Measurements from ENCODE around the gene NTRK3. TPM values are rescaled to one million over a fixed set of nuclear protein-coding genes. Genes with fewer than 3 reads are reported as not detected.

The NTRK3 gene
- polyA plus RNA-seq, 1 experiment, result 0.21 TPM

DNA sequence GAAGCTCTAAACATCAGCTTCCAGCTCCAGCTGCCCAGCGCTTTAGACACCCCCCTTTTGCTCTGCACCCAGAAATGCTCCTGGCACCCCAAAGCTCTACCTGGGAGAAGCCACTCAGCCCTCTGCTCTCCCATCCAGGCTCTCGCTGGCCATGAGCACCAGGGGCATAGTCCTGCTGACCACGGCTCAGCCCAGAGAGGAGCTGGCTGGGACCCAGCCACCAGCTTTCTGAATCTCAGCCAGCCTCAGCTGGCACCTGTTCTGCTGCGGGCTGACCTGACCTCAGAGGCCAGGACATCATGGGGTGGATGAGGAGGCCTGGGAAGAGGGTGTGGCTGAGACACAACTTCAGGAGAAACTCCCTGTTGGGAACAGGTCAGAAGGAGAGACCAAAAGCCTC, 8.6 kb downstream of the NTRK3 start:
- ChIA-PET CTCF (interaction anchor here (0.5 to 4.6 kb wide), 9 partner anchors 9 to 643 kb away, joined by 3 to 32 read pairs (median 5); no protein-coding TSS in a partner anchor), POLR2A (interaction anchor here (0.6 kb wide), 1 partner anchor 979 kb away, joined by 3 read pairs; no protein-coding TSS in a partner anchor)
- H3K9me3 ChIP-seq (ENCODE audit: control insufficient read depth, insufficient read depth, low read length), result no peaks in the 10 kb centered on the region; the same call in 1 of the 2 replicates
- peaks cover 4% of the 10 kb centered on the region for H3K27me3 ChIP-seq (ENCODE audit: control insufficient read depth, insufficient read depth, low read length)
- no peak for DNase-seq (ENCODE audit: low read depth, low spot score)
- H3K27ac ChIP-seq (ENCODE audit: low read depth, low read length), result no peak overlapping the region
- no peak overlapping the region for H3K4me3 ChIP-seq (ENCODE audit: low read depth, low read length)
- TF ChIP-seq, protein P1, sequence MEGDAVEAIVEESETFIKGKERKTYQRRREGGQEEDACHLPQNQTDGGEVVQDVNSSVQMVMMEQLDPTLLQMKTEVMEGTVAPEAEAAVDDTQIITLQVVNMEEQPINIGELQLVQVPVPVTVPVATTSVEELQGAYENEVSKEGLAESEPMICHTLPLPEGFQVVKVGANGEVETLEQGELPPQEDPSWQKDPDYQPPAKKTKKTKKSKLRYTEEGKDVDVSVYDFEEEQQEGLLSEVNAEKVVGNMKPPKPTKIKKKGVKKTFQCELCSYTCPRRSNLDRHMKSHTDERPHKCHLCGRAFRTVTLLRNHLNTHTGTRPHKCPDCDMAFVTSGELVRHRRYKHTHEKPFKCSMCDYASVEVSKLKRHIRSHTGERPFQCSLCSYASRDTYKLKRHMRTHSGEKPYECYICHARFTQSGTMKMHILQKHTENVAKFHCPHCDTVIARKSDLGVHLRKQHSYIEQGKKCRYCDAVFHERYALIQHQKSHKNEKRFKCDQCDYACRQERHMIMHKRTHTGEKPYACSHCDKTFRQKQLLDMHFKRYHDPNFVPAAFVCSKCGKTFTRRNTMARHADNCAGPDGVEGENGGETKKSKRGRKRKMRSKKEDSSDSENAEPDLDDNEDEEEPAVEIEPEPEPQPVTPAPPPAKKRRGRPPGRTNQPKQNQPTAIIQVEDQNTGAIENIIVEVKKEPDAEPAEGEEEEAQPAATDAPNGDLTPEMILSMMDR (IDR thresholded peaks at IDR 0.05; ENCODE audit: low read depth, low read length), result no peak

DNA sequence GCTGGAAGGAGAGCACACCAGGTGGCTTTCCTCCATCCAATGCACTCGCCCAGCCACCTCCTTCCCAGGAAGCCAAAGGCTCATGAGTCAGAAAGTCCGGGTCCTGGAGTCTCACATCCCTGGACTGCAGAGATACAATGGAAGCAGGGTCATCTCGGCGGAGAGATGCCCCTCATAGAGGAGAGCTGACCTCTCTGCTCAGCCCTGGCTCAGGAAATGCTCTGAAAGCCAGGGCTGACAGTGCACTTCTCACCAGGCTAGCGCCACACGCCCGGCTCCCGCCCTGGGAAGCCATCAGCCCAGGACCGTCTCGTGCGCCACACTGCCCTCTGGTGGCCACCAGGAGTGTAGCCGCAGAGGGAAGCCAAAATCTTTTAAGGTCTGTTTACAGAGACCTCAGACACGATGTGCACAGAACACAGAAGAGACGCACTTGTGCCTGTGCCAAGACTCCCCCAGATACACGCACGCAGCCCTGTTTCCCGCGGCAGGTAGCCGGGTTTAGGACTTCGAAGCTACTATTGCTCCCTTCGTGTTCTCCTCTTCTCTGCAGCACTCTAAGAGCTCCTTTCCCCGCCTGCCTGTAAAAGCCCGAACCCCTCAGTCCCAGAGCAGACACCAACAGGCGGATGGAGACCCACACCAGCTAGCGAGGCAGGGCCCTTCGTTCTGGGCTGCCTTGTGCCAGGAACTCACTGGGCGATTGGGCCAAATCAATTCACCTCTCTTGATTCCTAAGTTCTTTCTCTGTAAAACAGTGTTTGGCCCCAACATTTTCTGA, 9.7 kb downstream of the NTRK3 start:
- TF ChIP-seq, protein P1 (IDR thresholded peaks at IDR 0.05; ENCODE audit: low read depth, low read length), result peak; percentile 92
- ChIA-PET POLR2A (no interaction called here), CTCF (interaction anchor here (0.6 to 4.6 kb wide), 22 partner anchors 8 to 1331 kb away, joined by 3 to 32 read pairs (median 3); no protein-coding TSS in a partner anchor)
- Histone ChIP-seq H3K27me3 (ENCODE audit: control insufficient read depth, insufficient read depth, low read length) (peaks cover 4% of the 10 kb centered on the region), H3K9me3 (ENCODE audit: control insufficient read depth, insufficient read depth, low read length) (no peaks in the 10 kb centered on the region), H3K4me3 (ENCODE audit: low read depth, low read length) (no peak overlapping the region), H3K27ac (ENCODE audit: low read depth, low read length) (no peak overlapping the region)
- DNase-seq (ENCODE audit: low read depth, low spot score), result peak; percentile 24

DNA sequence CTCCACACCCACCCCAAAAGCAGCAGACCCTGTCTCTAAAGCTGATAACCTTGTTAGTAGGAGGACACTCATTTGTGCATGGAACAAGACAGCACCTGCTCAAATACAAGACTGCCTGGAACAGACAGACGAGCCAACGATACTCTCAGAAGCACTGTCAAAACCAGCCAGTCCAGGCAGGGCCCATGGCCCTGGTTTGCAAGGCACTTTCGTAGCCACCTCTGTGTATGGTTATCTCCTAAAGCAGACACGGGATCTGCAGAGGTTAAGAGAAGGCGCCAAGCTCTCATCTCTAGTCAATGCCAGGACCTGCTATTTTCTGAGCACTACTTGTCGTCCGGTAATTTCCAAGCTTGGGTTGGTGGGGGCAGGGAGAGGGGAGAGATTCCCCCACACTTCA, 10.5 kb downstream of the NTRK3 start:
- DNase-seq (ENCODE audit: low read depth, low spot score), result no peak
- Histone ChIP-seq H3K9me3 (ENCODE audit: control insufficient read depth, insufficient read depth, low read length) (no peaks in the 10 kb centered on the region), H3K27me3 (ENCODE audit: control insufficient read depth, insufficient read depth, low read length) (peaks cover 4% of the 10 kb centered on the region), H3K4me3 (ENCODE audit: low read depth, low read length) (no peak overlapping the region), H3K27ac (ENCODE audit: low read depth, low read length) (no peak overlapping the region)
- TF ChIP-seq, protein P1 (IDR thresholded peaks at IDR 0.05; ENCODE audit: low read depth, low read length), result no peak
- POLR2A ChIA-PET, result no interaction called here
- CTCF ChIA-PET, result interaction anchor here (0.8 to 4.6 kb wide), 11 partner anchors 10 to 1330 kb away, joined by 3 to 32 read pairs (median 4); no protein-coding TSS in a partner anchor

DNA sequence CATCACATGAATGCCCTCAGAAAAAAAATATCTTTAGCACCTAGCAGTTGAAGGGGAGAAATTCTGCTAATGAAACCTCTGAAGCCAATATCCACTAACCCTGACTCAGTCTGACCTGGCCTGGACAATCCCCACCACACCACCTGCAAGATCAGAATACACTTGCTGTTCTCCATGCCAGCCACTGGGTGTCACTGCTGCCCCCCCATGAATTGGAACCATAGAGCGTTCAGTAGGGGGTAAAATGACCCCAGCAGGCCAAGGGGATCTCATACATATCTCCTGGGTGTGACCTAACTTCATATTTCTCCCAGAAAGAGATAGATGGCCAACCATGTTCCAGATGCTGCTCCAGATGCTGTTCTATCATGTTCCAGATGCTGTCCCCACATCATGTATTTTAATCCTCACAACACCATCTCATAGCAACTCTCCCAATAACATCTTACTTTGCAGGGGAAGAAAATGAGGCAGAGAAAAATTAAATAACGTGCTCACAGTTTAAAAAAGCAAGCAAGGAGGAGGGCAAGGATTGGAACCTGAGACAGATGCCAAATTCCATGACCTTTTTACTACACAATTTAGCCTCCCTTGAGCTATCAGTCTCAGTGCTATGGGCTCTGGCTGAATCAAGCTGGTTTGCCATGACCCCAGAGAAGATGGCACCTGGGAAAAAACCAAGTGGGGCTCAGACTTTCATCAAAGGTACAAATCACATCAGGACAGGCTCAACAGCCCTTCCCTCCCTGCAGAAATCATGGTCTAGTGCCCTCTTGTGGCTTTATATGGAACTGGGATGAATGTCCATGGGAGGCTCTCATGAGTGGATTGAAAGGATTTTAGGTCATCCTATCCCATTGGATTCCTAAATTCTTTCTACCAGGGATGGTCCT, 12.4 kb downstream of the NTRK3 start:
- CTCF ChIA-PET, result interaction anchor here (0.6 to 4.6 kb wide), 6 partner anchors 8 to 622 kb away, joined by 3 to 32 read pairs (median 3); no protein-coding TSS in a partner anchor

More for the DNA sequence above, 12.4 kb downstream of the NTRK3 start:
- no peaks in the 10 kb centered on the region for H3K9me3 ChIP-seq (ENCODE audit: control insufficient read depth, insufficient read depth, low read length)
- H3K27me3 ChIP-seq (ENCODE audit: control insufficient read depth, insufficient read depth, low read length), result peaks cover 4% of the 10 kb centered on the region
- H3K4me3 ChIP-seq (ENCODE audit: low read depth, low read length), result no peak overlapping the region
- POLR2A ChIA-PET, result no interaction called here
- DNase-seq (ENCODE audit: low read depth, low spot score), result no peak
- TF ChIP-seq, protein P1 (IDR thresholded peaks at IDR 0.05; ENCODE audit: low read depth, low read length), result peak; percentile 55
- H3K27ac ChIP-seq (ENCODE audit: low read depth, low read length), result no peak overlapping the region

All from AG04450 (cell line).